ENCODE measurements around the gene TMA7.

- TF ChIP-seq CTCF (conservative IDR thresholded peaks at IDR 0.05) (no peak), ZFX (IDR thresholded peaks at IDR 0.05) (no peak)
These were observed 517 bp downstream of the TMA7 start for GRCh38 chr3:48440590-48440958.

Data from C4-2B (cell line).